Measurements from ENCODE around the gene DCAF11.

DNA sequence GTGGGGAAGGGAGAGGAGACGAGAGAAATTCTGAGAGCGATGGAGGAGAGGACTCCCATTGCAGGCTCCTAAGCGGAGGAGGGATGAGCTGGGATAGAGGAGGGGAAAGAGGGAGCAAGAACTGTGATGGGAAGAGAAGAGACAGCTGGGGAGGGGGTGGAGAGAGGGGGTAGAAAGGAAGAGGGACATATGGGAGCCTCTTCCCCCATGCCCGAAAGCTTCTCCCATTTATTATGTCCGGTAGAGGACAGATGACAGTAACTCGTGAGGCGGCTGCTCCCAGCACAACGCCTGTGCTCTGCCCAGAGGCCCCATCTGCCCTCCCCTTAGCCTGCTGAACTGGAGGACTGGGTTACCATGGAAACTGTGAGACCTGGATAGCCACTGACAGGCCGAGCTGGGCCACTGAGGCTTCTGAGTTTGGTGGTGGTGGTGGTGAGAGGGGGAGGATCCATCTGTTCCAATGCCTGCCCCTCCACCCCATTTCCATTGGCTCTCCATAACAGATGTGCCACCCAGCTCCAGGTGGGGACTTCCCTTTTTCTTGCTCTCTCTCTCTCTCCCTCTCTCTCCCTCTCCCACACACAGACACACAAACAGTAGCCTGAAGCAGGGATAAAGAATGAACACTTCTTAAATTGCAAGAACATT lies 35.0 kb upstream of the DCAF11 start:
- TF ChIP-seq, protein P1, sequence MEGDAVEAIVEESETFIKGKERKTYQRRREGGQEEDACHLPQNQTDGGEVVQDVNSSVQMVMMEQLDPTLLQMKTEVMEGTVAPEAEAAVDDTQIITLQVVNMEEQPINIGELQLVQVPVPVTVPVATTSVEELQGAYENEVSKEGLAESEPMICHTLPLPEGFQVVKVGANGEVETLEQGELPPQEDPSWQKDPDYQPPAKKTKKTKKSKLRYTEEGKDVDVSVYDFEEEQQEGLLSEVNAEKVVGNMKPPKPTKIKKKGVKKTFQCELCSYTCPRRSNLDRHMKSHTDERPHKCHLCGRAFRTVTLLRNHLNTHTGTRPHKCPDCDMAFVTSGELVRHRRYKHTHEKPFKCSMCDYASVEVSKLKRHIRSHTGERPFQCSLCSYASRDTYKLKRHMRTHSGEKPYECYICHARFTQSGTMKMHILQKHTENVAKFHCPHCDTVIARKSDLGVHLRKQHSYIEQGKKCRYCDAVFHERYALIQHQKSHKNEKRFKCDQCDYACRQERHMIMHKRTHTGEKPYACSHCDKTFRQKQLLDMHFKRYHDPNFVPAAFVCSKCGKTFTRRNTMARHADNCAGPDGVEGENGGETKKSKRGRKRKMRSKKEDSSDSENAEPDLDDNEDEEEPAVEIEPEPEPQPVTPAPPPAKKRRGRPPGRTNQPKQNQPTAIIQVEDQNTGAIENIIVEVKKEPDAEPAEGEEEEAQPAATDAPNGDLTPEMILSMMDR (conservative IDR thresholded peaks at IDR 0.05), result no peak
- no peak for TF ChIP-seq EZH2 (IDR thresholded peaks at IDR 0.05; ENCODE audit: low read depth)

Data from PC-9 (cell line).